Psoas muscle (tissue), 8 donors: Measurements from ENCODE around the gene AQR. TPM values are rescaled to one million over a fixed set of nuclear protein-coding genes. Genes with fewer than 3 reads are reported as not detected.
"Not testable (repeated sequence)": the region's sequence is repeated elsewhere in the genome, so short reads cannot be mapped to it uniquely, and the experiment has no call there.

Experiments
- ATAC-seq, 4 donors: fragments of 200-7000 bp; cut with Tn5 transposase; one replicate each; pipeline ENCODE4 v1.9.1; 2020; ENCODE audit warnings: moderate library complexity in 3 of 4, mild to moderate bottlenecking in 2 of 4
- DNase-seq, 2 donors: peaks; one replicate each; pipeline ENCODE4 v3.0.0-alpha.2; 2020
- H3K27ac ChIP-seq: fragments of 200-600 bp; one replicate; pipeline ENCODE4 v1.8.0; 2022
- H3K27me3 ChIP-seq, 3 donors: fragments of 200-600 bp in 1 of 3; one replicate each; pipeline versions ENCODE4 v1.6.1 to v1.8.0; 2013 to 2022; ENCODE audit warnings: low read length in 2 of 3, mild to moderate bottlenecking in 2 of 3, moderate library complexity in 1 of 3; ENCODE audit not compliant: insufficient read depth in 3 of 3
- H3K36me3 ChIP-seq, 2 donors: fragments of 200-600 bp in 1 of 2; one replicate each; pipeline versions ENCODE4 v1.6.1 to v1.8.0; 2013 to 2022; ENCODE audit warnings: low read depth in 1 of 2, mild to moderate bottlenecking in 1 of 2, moderate library complexity in 1 of 2; ENCODE audit not compliant: insufficient read depth in 1 of 2
- H3K4me1 ChIP-seq: fragments of 200-600 bp; one replicate; pipeline ENCODE4 v1.8.0; 2022
- H3K4me3 ChIP-seq: fragments of 200-600 bp; one replicate; pipeline ENCODE4 v1.8.0; 2022; ENCODE audit warnings: mild to moderate bottlenecking
- H3K9me3 ChIP-seq: fragments of 200-600 bp; one replicate; pipeline ENCODE4 v1.8.0; 2022
- WGBS, 3 donors: extraction: QIAGEN DNeasy Blood & Tissue Kit; methylation state at CpG; one replicate each; pipeline versions ENCODE4 v1.1.6 to v1.1.7; 2013; 5-methylcytosine and 5-hydroxymethylcytosine counted together
- intact Hi-C, 2 donors: fragments of 100-400 bp; cut with DNase I; formaldehyde crosslinking; loops; one replicate each; pipeline versions ENCODE4 v1.11.0 to v1.14.2; 2022
- polyA plus RNA-seq, 3 donors: library from polyadenylated mRNA; stranded (reverse); fragments of 200-250 nt; gene quantifications; one replicate each; pipeline ENCODE4 v1.2.3, GENCODE V29; 2013
- total RNA-seq, 4 donors: library from RNA; stranded (reverse); fragmentation: NEBNext Ultra II Directional in 2 of 4; extraction: Animal tissue kit (Norgen Biotek cat#: 25700) in 2 of 4; gene quantifications; one replicate each; pipeline versions ENCODE4 v1.2.1 to v1.2.4, GENCODE V29; 2021 to 2023
- TF ChIP-seq, protein P1 (sequence below): fragments of 200-600 bp; IDR thresholded peaks from one replicate; pipeline ENCODE4 v1.8.0; 2022; ENCODE audit warnings: antibody characterized with exemption
- donor health status: healthy with polysubstance abuse.
- donor health status: DM: no; HTN: no; CAD: no; lungs with moderate emphysema.
- donor health status: Bipolar disorder and iron deficiency.
- donor health status: healthy.
- donor health status: DM: yes; HTN: yes; CAD: no.
- donor health status: DM: no; HTN: no; CAD: no.
- donor health status: DM: no; HTN: no; CAD: no.
- donor health status: DM: yes; HTN: yes; CAD: no.

The AQR gene
- total and polyA plus RNA-seq, 7 donors: 3.4 to 12.2 (median 8.4) TPM

DNA sequence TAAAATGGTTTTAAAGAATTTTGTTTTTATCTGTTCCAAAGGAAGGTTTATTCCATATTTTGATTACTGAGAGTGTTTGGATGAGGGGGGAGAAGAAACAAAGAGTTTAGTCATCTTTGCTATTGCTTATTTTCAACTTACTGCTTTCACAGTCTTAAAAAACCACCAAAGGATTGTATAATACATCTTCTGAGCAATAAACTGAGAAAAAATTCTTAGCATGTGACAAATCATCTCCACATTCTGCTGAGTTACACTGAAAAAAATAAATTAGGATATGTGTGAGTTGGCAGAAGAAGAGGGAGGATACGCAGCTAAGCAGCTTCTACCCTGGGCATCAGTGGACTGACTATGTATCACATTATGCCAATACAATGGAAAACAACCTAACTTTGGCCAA is 151.0 kb downstream of the AQR start:
- intact Hi-C loops: no loop called here
- TF ChIP-seq, protein P1, sequence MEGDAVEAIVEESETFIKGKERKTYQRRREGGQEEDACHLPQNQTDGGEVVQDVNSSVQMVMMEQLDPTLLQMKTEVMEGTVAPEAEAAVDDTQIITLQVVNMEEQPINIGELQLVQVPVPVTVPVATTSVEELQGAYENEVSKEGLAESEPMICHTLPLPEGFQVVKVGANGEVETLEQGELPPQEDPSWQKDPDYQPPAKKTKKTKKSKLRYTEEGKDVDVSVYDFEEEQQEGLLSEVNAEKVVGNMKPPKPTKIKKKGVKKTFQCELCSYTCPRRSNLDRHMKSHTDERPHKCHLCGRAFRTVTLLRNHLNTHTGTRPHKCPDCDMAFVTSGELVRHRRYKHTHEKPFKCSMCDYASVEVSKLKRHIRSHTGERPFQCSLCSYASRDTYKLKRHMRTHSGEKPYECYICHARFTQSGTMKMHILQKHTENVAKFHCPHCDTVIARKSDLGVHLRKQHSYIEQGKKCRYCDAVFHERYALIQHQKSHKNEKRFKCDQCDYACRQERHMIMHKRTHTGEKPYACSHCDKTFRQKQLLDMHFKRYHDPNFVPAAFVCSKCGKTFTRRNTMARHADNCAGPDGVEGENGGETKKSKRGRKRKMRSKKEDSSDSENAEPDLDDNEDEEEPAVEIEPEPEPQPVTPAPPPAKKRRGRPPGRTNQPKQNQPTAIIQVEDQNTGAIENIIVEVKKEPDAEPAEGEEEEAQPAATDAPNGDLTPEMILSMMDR: no peak
- Histone ChIP-seq H3K27ac (no peak overlapping the region), H3K27me3 (no peaks in the 10 kb centered on the region), H3K4me3 (no peak overlapping the region), H3K36me3 (no peaks in the 10 kb centered on the region), H3K9me3 (no peaks in the 10 kb centered on the region), H3K4me1 (no peaks in the 10 kb centered on the region)
- DNase-seq (no peak), ATAC-seq (no peak)
- WGBS, 3 donors: 94 to 96% (median 95%) methylated on average over 1 of the region's 1 CpG

DNA sequence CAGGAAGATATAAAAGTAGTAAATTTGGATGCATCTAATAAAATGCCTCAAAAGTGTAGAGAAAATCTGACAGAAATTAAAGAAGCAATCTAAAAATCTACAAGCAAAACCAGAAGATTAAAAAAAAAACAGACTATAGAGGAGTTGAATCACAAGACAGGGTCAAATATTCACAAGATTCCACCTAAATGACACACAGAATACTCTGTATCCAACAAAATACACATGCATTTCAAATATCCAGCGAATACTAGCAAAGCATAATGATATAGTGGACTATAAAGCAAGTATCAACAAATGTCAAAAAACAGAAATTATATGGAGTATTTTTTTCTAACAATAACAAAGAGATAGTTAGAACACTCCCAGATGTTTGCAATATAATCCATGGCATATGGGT is 153.7 kb downstream of the AQR start:
- ATAC-seq: no peak
- Histone ChIP-seq H3K27me3 (no peaks in the 10 kb centered on the region), H3K9me3 (no peaks in the 10 kb centered on the region), H3K4me3 (no peak overlapping the region), H3K4me1 (peaks cover 2% of the 10 kb centered on the region), H3K36me3 (no peaks in the 10 kb centered on the region), H3K27ac (no peak overlapping the region)
- WGBS, 3 donors: 71 to 86% (median 82%) methylated on average over 1 of the region's 1 CpG
- TF ChIP-seq, protein P1: no peak
- DNase-seq: no peak
- intact Hi-C loops: no loop called here

DNA sequence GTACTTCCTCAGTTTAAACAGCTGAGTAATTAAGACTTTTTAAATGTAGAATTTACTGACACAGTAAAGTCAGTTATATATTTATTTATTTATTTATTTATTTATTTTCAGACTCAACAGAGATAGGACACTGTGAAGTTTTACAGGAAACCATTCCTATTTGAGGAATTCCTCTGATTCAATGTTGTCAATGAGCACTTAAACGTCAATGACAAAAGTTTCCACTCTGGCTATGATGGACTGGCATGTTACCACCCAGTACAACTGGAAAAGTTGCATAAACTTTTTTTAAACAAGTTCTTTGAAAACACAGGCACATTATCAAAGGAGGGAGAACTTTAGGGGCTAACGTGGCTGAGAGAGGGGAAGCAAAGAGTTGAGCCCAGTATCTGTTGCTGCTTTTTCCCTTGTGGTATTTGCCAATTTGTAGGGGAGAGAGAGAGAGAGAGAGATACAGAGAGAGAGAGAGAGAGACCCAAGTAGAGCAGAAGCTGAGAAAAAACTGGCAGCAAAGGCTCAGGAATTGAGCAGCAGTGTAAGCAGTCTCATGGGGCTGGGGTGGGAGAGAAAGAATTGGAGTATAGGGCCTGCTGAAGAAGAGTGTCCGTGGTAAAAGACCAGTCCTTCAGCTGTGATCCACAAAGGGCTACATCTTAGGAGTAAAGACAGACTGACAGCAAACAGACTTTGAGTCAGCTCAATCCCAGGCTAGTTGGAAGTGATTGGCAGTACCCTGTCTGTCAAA is 155.9 kb downstream of the AQR start:
- H3K27ac ChIP-seq: no peak overlapping the region
- peaks cover 10% of the 10 kb centered on the region for H3K4me1 ChIP-seq
- TF ChIP-seq, protein P1: no peak
- no peaks in the 10 kb centered on the region for H3K9me3 ChIP-seq
- ATAC-seq (no peak), DNase-seq (no peak)
- intact Hi-C loops: no loop called here
- 46 to 67% (median 63%) methylated on average over 3 of the region's 3 CpGs for WGBS, 3 donors
- no peaks in the 10 kb centered on the region for H3K27me3 ChIP-seq
- H3K4me3 ChIP-seq: no peak overlapping the region
- H3K36me3 ChIP-seq: no peaks in the 10 kb centered on the region

DNA sequence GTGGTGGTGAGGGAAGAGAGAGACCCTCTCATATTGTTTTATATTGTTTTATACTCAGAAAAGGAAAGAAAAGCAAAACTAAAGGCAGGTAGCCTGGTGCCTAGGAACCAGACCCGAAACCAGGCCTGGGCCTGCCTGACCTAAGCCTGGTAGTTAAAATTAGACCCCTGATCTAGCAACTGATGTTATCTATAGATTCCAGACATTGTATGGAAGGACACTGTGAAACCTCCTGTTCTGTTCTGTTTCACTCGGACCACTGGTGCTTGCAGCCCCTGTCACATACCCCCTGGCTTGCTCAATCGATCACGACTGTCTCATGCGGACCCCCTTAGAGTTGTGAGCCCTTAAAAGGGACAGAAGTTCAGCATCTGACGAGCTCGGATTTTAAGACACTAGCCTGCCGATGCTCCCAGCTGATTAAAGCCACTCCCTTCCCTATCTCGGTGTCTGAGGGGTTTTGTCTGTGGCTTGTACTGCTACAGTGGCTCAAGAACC is 156.6 kb downstream of the AQR start:
- ATAC-seq, H3K27ac ChIP-seq, DNase-seq, H3K36me3 ChIP-seq, H3K4me3 ChIP-seq, H3K9me3 ChIP-seq, intact Hi-C loops, H3K27me3 ChIP-seq: not testable (repeated sequence)
- peaks cover 10% of the 10 kb centered on the region for H3K4me1 ChIP-seq
- WGBS, 3 donors: 74 to 80% (median 76%) methylated on average over 9 of the region's 9 CpGs

DNA sequence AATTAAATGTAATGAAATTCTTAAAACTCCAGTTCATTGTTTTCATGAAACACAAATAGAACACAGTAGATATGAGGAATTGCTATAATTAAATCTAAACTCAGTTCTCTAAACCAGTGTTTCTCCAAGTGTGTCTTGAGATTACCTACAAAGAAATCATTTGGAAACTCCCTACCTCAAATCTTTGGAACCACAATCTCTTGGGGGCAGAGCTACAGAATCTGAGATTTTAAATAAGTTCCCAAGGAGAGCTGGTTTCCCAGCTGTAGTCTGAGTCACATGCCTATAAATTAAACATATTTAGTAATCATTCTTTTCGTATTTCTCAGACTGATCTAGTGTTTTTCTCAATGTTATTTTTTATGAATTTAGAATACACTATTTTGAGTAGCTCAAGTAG is 157.2 kb downstream of the AQR start:
- Histone ChIP-seq H3K27ac (no peak overlapping the region), H3K4me1 (peaks cover 10% of the 10 kb centered on the region), H3K27me3 (no peaks in the 10 kb centered on the region), H3K36me3 (no peaks in the 10 kb centered on the region), H3K4me3 (no peak overlapping the region), H3K9me3 (no peaks in the 10 kb centered on the region)
- intact Hi-C loops: no loop called here
- WGBS, 3 donors: 72 to 85% (median 79%) methylated on average over 1 of the region's 1 CpG
- TF ChIP-seq, protein P1: no peak
- DNase-seq (no peak), ATAC-seq (no peak)
